H1 (cell line): Measurements from ENCODE around the gene SUV39H2. TPM values are rescaled to one million over a fixed set of nuclear protein-coding genes. Genes with fewer than 3 reads are reported as not detected.
A peak's percentile ranks its signal among the peaks of the same experiment; 100 is the strongest.

Source experiments
- CTCF ChIA-PET: fragments of 300-600 bp; sonication (Branson Sonifier 250); formaldehyde crosslinking; loops from one replicate; lab custom pipeline; 2021; ENCODE audit not compliant: partially characterized antibody; lab: Charles Lee
- POLR2A ChIA-PET: fragments of 300-600 bp; sonication (Branson Sonifier 250); formaldehyde crosslinking; loops from one replicate; lab custom pipeline; 2021; ENCODE audit warnings: inconsistent platforms; ENCODE audit not compliant: partially characterized antibody; lab: Charles Lee
- DNase-seq, 2 experiments: peaks; one replicate each; pipeline versions ENCODE4 v3.0.0 to v3.0.0-alpha.2; 2010 to 2022; ENCODE audit warnings: low spot score in 2 of 2, low read depth in 1 of 2, mixed read lengths in 1 of 2
- FAIRE-seq: peaks from 2 replicates; lab custom pipeline; 2011; peaks lifted over from hg19 to GRCh38; lab: Jason Lieb, UNC
- H2AFZ ChIP-seq: 2 replicates; pipeline ENCODE4 v1.8.1; 2012; ENCODE audit warnings: low read length, inconsistent platforms
- H2AK5ac ChIP-seq: 2 replicates; pipeline ENCODE4 v1.6.1; 2013; ENCODE audit warnings: low read depth, low read length
- H2BK120ac ChIP-seq: replicated peaks from 2 replicates; pipeline ENCODE3; 2013; ENCODE audit warnings: low read depth, low read length, inconsistent platforms
- H2BK12ac ChIP-seq: 2 replicates; pipeline ENCODE4 v1.6.1; 2013; ENCODE audit warnings: low read depth, low read length
- H2BK15ac ChIP-seq: 2 replicates; pipeline ENCODE4 v1.6.1; 2013; ENCODE audit warnings: low read length
- H2BK20ac ChIP-seq: 2 replicates; pipeline ENCODE4 v1.6.1; 2013; ENCODE audit warnings: low read length
- H2BK5ac ChIP-seq: 2 replicates; pipeline ENCODE4 v1.6.1; 2013; ENCODE audit warnings: low read depth, low read length
- H3K14ac ChIP-seq: 2 replicates; pipeline ENCODE4 v1.6.1; 2013; ENCODE audit warnings: inconsistent platforms; ENCODE audit not compliant: insufficient read length
- H3K18ac ChIP-seq: 2 replicates; pipeline ENCODE4 v1.6.1; 2013; ENCODE audit warnings: low read length; ENCODE audit errors: extremely low read depth
- H3K23ac ChIP-seq: 2 replicates; pipeline ENCODE4 v1.6.1; 2013; ENCODE audit warnings: inconsistent platforms; ENCODE audit not compliant: insufficient read length
- H3K23me2 ChIP-seq: 2 replicates; pipeline ENCODE4 v1.6.1; 2013; ENCODE audit warnings: low read depth, low read length
- H3K27ac ChIP-seq: 2 replicates; pipeline ENCODE4 v1.6.1; 2011; ENCODE audit warnings: low read depth, low read length, inconsistent platforms
- H3K27me3 ChIP-seq, 4 experiments: replicated peaks in 1 of 4; 1 replicate in 1 of 4; 2 replicates in 3 of 4; pipeline versions ENCODE4 v1.6.1 to v1.8.1; 2011 to 2013; ENCODE audit warnings: low read length in 3 of 4, mild to moderate bottlenecking in 3 of 4, inconsistent platforms in 2 of 4, mixed read lengths in 2 of 4, moderate library complexity in 1 of 4; ENCODE audit not compliant: control insufficient read depth in 3 of 4, insufficient read depth in 3 of 4; ENCODE audit errors: extremely low read depth in 1 of 4
- H3K36me3 ChIP-seq, 4 experiments: 2 replicates each; pipeline versions ENCODE4 v1.6.1 to v1.8.1; 2011 to 2013; ENCODE audit warnings: mild to moderate bottlenecking in 4 of 4, low read length in 3 of 4, moderate library complexity in 2 of 4, control low read depth in 1 of 4, inconsistent platforms in 1 of 4; ENCODE audit not compliant: insufficient read depth in 4 of 4, control insufficient read depth in 2 of 4
- H3K4ac ChIP-seq: replicated peaks from 2 replicates; pipeline ENCODE3; 2013; ENCODE audit warnings: low read length, low read depth, mixed read lengths, inconsistent platforms; ENCODE audit not compliant: insufficient read length
- H3K4me1 ChIP-seq, 4 experiments: replicated peaks in 1 of 4; 1 replicate in 1 of 4; 2 replicates in 3 of 4; pipeline versions ENCODE4 v1.6.1 to v1.8.1; 2011 to 2013; ENCODE audit warnings: low read length in 3 of 4, inconsistent platforms in 2 of 4, mixed read lengths in 1 of 4; ENCODE audit not compliant: insufficient read depth in 4 of 4, control insufficient read depth in 3 of 4
- H3K4me2 ChIP-seq, 2 experiments: 2 replicates each; pipeline versions ENCODE4 v1.6.1 to v1.8.1; 2011 to 2013; ENCODE audit warnings: low read depth in 2 of 2, low read length in 2 of 2, control low read depth in 1 of 2, inconsistent platforms in 1 of 2, mild to moderate bottlenecking in 1 of 2; ENCODE audit not compliant: insufficient read depth in 1 of 2
- H3K4me3 ChIP-seq, 4 experiments: fragments of 200-600, 300-600 bp in 1 of 4; sonication (generic), shearing (Covaris generic), sonication (Bioruptor Twin) in 1 of 4; 2 replicates each; pipeline versions ENCODE4 v1.5.1 to v1.8.1; 2011 to 2016; ENCODE audit warnings: low read length in 4 of 4, low read depth in 3 of 4, control low read depth in 2 of 4, inconsistent platforms in 2 of 4, mild to moderate bottlenecking in 2 of 4, mixed read lengths in 1 of 4, moderate library complexity in 1 of 4; ENCODE audit not compliant: insufficient read depth in 2 of 4; ENCODE audit errors: extremely low read depth in 1 of 4
- H3K56ac ChIP-seq: replicated peaks from 2 replicates; pipeline ENCODE3; 2013; ENCODE audit warnings: low read depth, mild to moderate bottlenecking, mixed read lengths, low read length, inconsistent platforms; ENCODE audit not compliant: insufficient read length
- H3K79me1 ChIP-seq: 2 replicates; pipeline ENCODE4 v1.6.1; 2013; ENCODE audit warnings: low read depth, low read length, control low read depth
- H3K79me2 ChIP-seq, 2 experiments: 2 replicates each; pipeline versions ENCODE4 v1.6.1 to v1.8.1; 2012 to 2013; ENCODE audit warnings: low read length in 2 of 2, mild to moderate bottlenecking in 2 of 2, inconsistent platforms in 1 of 2; ENCODE audit not compliant: insufficient read depth in 2 of 2, control insufficient read depth in 1 of 2
- H3K9ac ChIP-seq, 4 experiments: replicated peaks in 1 of 4; 1 replicate in 1 of 4; 2 replicates in 3 of 4; pipeline versions ENCODE4 v1.6.1 to v1.8.1; 2011 to 2013; ENCODE audit warnings: low read depth in 3 of 4, low read length in 3 of 4, control low read depth in 2 of 4, mild to moderate bottlenecking in 2 of 4, moderate library complexity in 2 of 4, inconsistent platforms in 1 of 4; ENCODE audit errors: extremely low read depth in 1 of 4
- H3K9me3 ChIP-seq, 2 experiments: 2 replicates each; pipeline versions ENCODE4 v1.6.1 to v1.8.1; 2012 to 2013; ENCODE audit warnings: mild to moderate bottlenecking in 2 of 2, moderate library complexity in 2 of 2, control low read depth in 1 of 2, inconsistent platforms in 1 of 2, low read depth in 1 of 2, low read length in 1 of 2, mixed read lengths in 1 of 2; ENCODE audit not compliant: insufficient read depth in 2 of 2
- H4K20me1 ChIP-seq, 2 experiments: replicated peaks in 1 of 2; 2 replicates each; pipeline versions ENCODE3 to v1.8.1; 2011 to 2013; ENCODE audit warnings: inconsistent platforms in 2 of 2, low read length in 2 of 2, mild to moderate bottlenecking in 1 of 2; ENCODE audit not compliant: insufficient read depth in 2 of 2, control insufficient read depth in 1 of 2
- H4K5ac ChIP-seq: 2 replicates; pipeline ENCODE4 v1.6.1; 2013; ENCODE audit warnings: low read length, low read depth, mixed read lengths, inconsistent platforms; ENCODE audit not compliant: insufficient read length
- H4K8ac ChIP-seq: 2 replicates; pipeline ENCODE4 v1.8.0; 2013; ENCODE audit warnings: mild to moderate bottlenecking, moderate library complexity, low read length, inconsistent platforms; ENCODE audit not compliant: insufficient read depth; ENCODE audit errors: extremely low read depth
- H4K91ac ChIP-seq: replicated peaks from 2 replicates; pipeline ENCODE3; 2013; ENCODE audit warnings: low read length, mixed read lengths, inconsistent platforms; ENCODE audit not compliant: insufficient read length
- CTCF ChIP-seq, 3 experiments: IDR thresholded peaks; 1 replicate in 2 of 3; 2 replicates in 1 of 3; pipeline versions ENCODE4 v1.5.1 to v1.6.1; 2011; ENCODE audit warnings: low read length in 3 of 3, mild to moderate bottlenecking in 3 of 3, inconsistent platforms in 2 of 3, low read depth in 1 of 3, moderate library complexity in 1 of 3; ENCODE audit not compliant: insufficient read depth in 1 of 3; ENCODE audit errors: control extremely low read depth in 1 of 3
- TAF7 ChIP-seq: optimal IDR thresholded peaks from 2 replicates; pipeline ENCODE3; 2011; ENCODE audit warnings: low read depth, mild to moderate bottlenecking, inconsistent platforms, low read length, moderate library complexity, borderline replicate concordance
- WGBS, 2 experiments: shearing (Covaris generic) in 1 of 2; methylation state at CpG; one replicate each; pipeline versions ENCODE4 v1.1.6 to v1.1.7; 2013 to 2015; ENCODE audit warnings: low lambda C conversion rate in 2 of 2, mixed read lengths in 2 of 2, inconsistent platforms in 1 of 2, low coverage in 1 of 2, missing lambda C conversion rate in 1 of 2; ENCODE audit not compliant: insufficient replicate concordance in 2 of 2, insufficient coverage in 1 of 2, insufficient read length in 1 of 2; ENCODE audit errors: extremely low coverage in 1 of 2, missing lambda C conversion rate in 1 of 2; 5-methylcytosine and 5-hydroxymethylcytosine counted together
- polyA plus RNA-seq, 7 experiments: library from polyadenylated mRNA; depleted of rRNA in 3 of 7; stranded (reverse) in 5 of 7; unstranded in 2 of 7; fragments of >200 nt in 5 of 7; fragments of 200-250 nt in 2 of 7; gene quantifications; 1 replicate in 5 of 7; 2 replicates in 1 of 7; 4 replicates in 1 of 7; pipeline versions ENCODE4 v1.2.1 to v1.2.3, GENCODE V29; 2011 to 2013; ENCODE audit warnings: missing spikeins in 2 of 7, mixed read lengths in 2 of 7
- total RNA-seq: library from RNA; stranded (reverse); fragmentation: NEBNext Ultra II Directional; extraction: Animal tissue kit (Norgen Biotek cat#: 25700); gene quantifications from 2 replicates; pipeline ENCODE4 v1.2.1, GENCODE V29; 2021

SUV39H2 gene
- total and polyA plus RNA-seq, 2 of the 8 experiments (the other 6 are each of a cell fraction or from before 2014, with no cell fraction given), result 19.4 to 62.3 TPM

GRCh38 chr10:14889318-14889717 lies 10.7 kb downstream of the SUV39H2 start:
- no peak overlapping the region for H2AK5ac ChIP-seq
- FAIRE-seq, result no peak
- H4K5ac ChIP-seq, result no peak overlapping the region
- no peak overlapping the region for H3K9ac ChIP-seq
- peaks cover 10 to 29% of the 10 kb centered on the region in 2 experiments for H4K20me1 ChIP-seq
- no peak for DNase-seq
- no peaks in the 10 kb centered on the region for H3K23me2 ChIP-seq
- POLR2A ChIA-PET, result interaction anchor here (1.9 kb wide), 1 partner anchor 10 kb away, joined by 9 read pairs; the partner anchor contains the start of gene SUV39H2
- H4K91ac ChIP-seq, result no peak overlapping the region
- no peak overlapping the region for H3K18ac ChIP-seq
- H3K36me3 ChIP-seq, result peaks cover 6 to 17% (median 12%) of the 10 kb centered on the region in 4 experiments; a peak in 7 of 8 replicates
- H3K23ac ChIP-seq, result no peak overlapping the region
- H2BK20ac ChIP-seq, result no peak overlapping the region
- no peak overlapping the region for H2BK5ac ChIP-seq
- peaks cover 29 to 93% of the 10 kb centered on the region in 2 experiments for H3K79me2 ChIP-seq
- no peaks in the 10 kb centered on the region for H3K9me3 ChIP-seq
- H3K4me1 ChIP-seq, result no peaks in the 10 kb centered on the region
- TF ChIP-seq CTCF (IDR thresholded peaks at IDR 0.05; ENCODE audit: control extremely low read depth in 1 of 3, insufficient read depth in 1 of 3, low read depth in 1 of 3, low read length in 3 of 3) (peak in 2 of 3 experiments; percentile 11 to 51; a peak in 2 of 4 replicates), TAF7 (no peak)
- TF ChIP-seq, all 59 proteins: peak for 1
- no peak overlapping the region for H2BK120ac ChIP-seq
- no peak overlapping the region for H3K4me3 ChIP-seq
- 88% methylated on average over 2 of the region's 2 CpGs; no CpG with 5 or more reads in 1 of the 2 experiments for WGBS, 2 experiments
- no peak overlapping the region for H2BK15ac ChIP-seq
- no peak overlapping the region for H3K56ac ChIP-seq
- H3K79me1 ChIP-seq, result peaks cover 16% of the 10 kb centered on the region
- no peak overlapping the region for H2AFZ ChIP-seq
- H3K27me3 ChIP-seq, result no peaks in the 10 kb centered on the region
- H3K14ac ChIP-seq, result no peak overlapping the region
- no peak overlapping the region for H3K4me2 ChIP-seq
- no peak overlapping the region for H2BK12ac ChIP-seq
- H4K8ac ChIP-seq, result no peak overlapping the region
- CTCF ChIA-PET, result interaction anchor here (0.7 to 2.0 kb wide), 8 partner anchors 10 to 64 kb away, joined by 3 to 19 read pairs (median 6); partner anchors contain the start of gene SUV39H2
- no peak overlapping the region for H3K27ac ChIP-seq
- H3K4ac ChIP-seq, result no peak overlapping the region
